ENCODE results near the gene CRIM1.
"Not testable (repeated sequence)": the region's sequence is repeated elsewhere in the genome, so short reads cannot be mapped to it uniquely, and the experiment has no call there.

The CRIM1 gene

GRCh38 chr2:36355151-36355889, at the start of gene CRIM1:
Gene CRIM1, plus strand, starts transcription at chr2:36355778. Its CDS starts 515 bp downstream, at chr2:36356293.
- intact Hi-C loops (cut with DNase I): loop anchor here (5.0 kb wide), 3 partner anchors 107 to 242 kb away; partner anchors contain the start of gene FEZ2
- peak; percentile 65 to 96 (median 80) for DNase-seq

- DNase-seq: peak in 1 of 10 donors; percentile 71
- intact Hi-C loops (cut with DNase I): no loop called here
Measured at GRCh38 chr2:36307441-36307840, 48.1 kb upstream of the CRIM1 start.

- DNase-seq; intact Hi-C loops (cut with DNase I): not testable (repeated sequence)
Measured at GRCh38 chr2:36310444-36310843, 45.1 kb upstream of the CRIM1 start.

GRCh38 chr2:36318547-36318946, 37.0 kb upstream of the CRIM1 start:
- no peak for DNase-seq

GRCh38 chr2:36322108-36322507, 33.5 kb upstream of the CRIM1 start:
- intact Hi-C loops (cut with DNase I): loop anchor here (10.0 kb wide), 1 partner anchor 347 kb away; no protein-coding TSS in a partner anchor
- peak in 2 of 10 donors; percentile 9 to 35 for DNase-seq

More at GRCh38 chr2:36318547-36318946, 37.0 kb upstream of the CRIM1 start:
- intact Hi-C loops (cut with DNase I): no loop called here

GRCh38 chr2:36326286-36326685, 29.3 kb upstream of the CRIM1 start:
- intact Hi-C loops (cut with DNase I): loop anchor here (10.0 kb wide), 1 partner anchor 351 kb away; no protein-coding TSS in a partner anchor
- DNase-seq: no peak

GRCh38 chr2:36329251-36329650, 26.3 kb upstream of the CRIM1 start:
- DNase-seq: no peak
- intact Hi-C loops (cut with DNase I): loop anchor here (10.0 kb wide), 1 partner anchor 354 kb away; no protein-coding TSS in a partner anchor

GRCh38 chr2:36329746-36330472, 25.7 kb upstream of the CRIM1 start:
- DNase-seq: no peak
- intact Hi-C loops (cut with DNase I): loop anchor here (10.0 kb wide), 1 partner anchor 355 kb away; no protein-coding TSS in a partner anchor

- intact Hi-C loops (cut with DNase I): no loop called here
- peak in 2 of 10 donors; percentile 31 to 51 for DNase-seq
Measured at GRCh38 chr2:36330473-36331395, 24.8 kb upstream of the CRIM1 start.

- intact Hi-C loops (cut with DNase I): no loop called here
- no peak for DNase-seq
Measured at GRCh38 chr2:36333350-36334012, 22.1 kb upstream of the CRIM1 start.

GRCh38 chr2:36335597-36335996, 20.0 kb upstream of the CRIM1 start:
- DNase-seq: no peak
- intact Hi-C loops (cut with DNase I): no loop called here

GRCh38 chr2:36336321-36336720, 19.3 kb upstream of the CRIM1 start:
- intact Hi-C loops (cut with DNase I): no loop called here
- no peak for DNase-seq

GRCh38 chr2:36337354-36337753, 18.2 kb upstream of the CRIM1 start:
- DNase-seq: no peak
- intact Hi-C loops (cut with DNase I): no loop called here

- DNase-seq: no peak
- intact Hi-C loops (cut with DNase I): no loop called here
Measured at GRCh38 chr2:36338124-36338826, 17.3 kb upstream of the CRIM1 start.

GRCh38 chr2:36338827-36339145, 16.8 kb upstream of the CRIM1 start:
- DNase-seq: no peak
- intact Hi-C loops (cut with DNase I): no loop called here

- DNase-seq: no peak
- intact Hi-C loops (cut with DNase I): no loop called here
Measured at GRCh38 chr2:36339607-36340218, 15.9 kb upstream of the CRIM1 start.

GRCh38 chr2:36343606-36344005, 12.0 kb upstream of the CRIM1 start:
- intact Hi-C loops (cut with DNase I): no loop called here
- DNase-seq: no peak

GRCh38 chr2:36348721-36349120, 6.9 kb upstream of the CRIM1 start:
- intact Hi-C loops (cut with DNase I): no loop called here
- no peak for DNase-seq

GRCh38 chr2:36351291-36351690, 4.3 kb upstream of the CRIM1 start:
- intact Hi-C loops (cut with DNase I): loop anchor here (1.0 to 5.0 kb wide), 2 partner anchors 313 to 436 kb away; no protein-coding TSS in a partner anchor
- DNase-seq: no peak

Measured in posterior cingulate gyrus (tissue), 11 donors.